Fibroblast of lung (primary cell): Measurements from ENCODE around the gene YIPF3.

Experiments
- CTCF ChIP-seq, 2 donors: IDR thresholded peaks in 1 of 2; conservative IDR thresholded peaks in 1 of 2; 1 replicate in 1 of 2; 2 replicates in 1 of 2; pipeline ENCODE4 v1.5.1; 2011 to 2012; ENCODE audit warnings: low read length in 2 of 2, control low read depth in 1 of 2, inconsistent platforms in 1 of 2, low read depth in 1 of 2, mild to moderate bottlenecking in 1 of 2
- EZH2 ChIP-seq: IDR thresholded peaks from 2 replicates; pipeline ENCODE4 v1.5.1; 2012; ENCODE audit warnings: low read length, control low read depth, mild to moderate bottlenecking; ENCODE audit errors: missing control alignments

DNA sequence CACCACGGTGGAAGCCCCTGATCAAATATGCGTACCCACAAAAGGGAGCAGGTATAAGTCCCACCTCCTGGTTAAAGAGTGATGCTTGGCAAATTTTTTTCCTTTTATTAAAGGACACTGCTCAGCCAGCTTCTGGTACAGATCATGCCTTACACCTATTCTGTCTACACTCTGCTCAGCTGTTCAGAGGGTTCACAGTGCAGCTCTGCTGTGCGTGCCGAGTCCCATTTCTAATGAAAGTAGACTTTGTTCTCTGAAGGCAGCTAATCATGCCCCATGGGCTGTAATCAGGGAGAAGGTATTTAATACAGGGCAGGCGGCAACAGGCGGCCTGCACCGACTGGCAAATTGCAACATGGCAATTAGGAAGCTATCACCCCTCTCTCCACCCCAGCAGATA is 22.9 kb downstream of the YIPF3 start:
- TF ChIP-seq CTCF (conservative IDR thresholded peaks at IDR 0.05 in 1 of 2, IDR thresholded peaks at IDR 0.05 in 1 of 2; ENCODE audit: low read depth in 1 of 2, low read length in 2 of 2) (no peak), EZH2 (no peak)
